NCI-H1048 (cell line): ENCODE measurements around the gene SHISA7.

Experiments used
- DNase-seq: peaks from one replicate; lab custom pipeline; 2025; lab: John Stamatoyannopoulos, UW

SHISA7 gene

DNA sequence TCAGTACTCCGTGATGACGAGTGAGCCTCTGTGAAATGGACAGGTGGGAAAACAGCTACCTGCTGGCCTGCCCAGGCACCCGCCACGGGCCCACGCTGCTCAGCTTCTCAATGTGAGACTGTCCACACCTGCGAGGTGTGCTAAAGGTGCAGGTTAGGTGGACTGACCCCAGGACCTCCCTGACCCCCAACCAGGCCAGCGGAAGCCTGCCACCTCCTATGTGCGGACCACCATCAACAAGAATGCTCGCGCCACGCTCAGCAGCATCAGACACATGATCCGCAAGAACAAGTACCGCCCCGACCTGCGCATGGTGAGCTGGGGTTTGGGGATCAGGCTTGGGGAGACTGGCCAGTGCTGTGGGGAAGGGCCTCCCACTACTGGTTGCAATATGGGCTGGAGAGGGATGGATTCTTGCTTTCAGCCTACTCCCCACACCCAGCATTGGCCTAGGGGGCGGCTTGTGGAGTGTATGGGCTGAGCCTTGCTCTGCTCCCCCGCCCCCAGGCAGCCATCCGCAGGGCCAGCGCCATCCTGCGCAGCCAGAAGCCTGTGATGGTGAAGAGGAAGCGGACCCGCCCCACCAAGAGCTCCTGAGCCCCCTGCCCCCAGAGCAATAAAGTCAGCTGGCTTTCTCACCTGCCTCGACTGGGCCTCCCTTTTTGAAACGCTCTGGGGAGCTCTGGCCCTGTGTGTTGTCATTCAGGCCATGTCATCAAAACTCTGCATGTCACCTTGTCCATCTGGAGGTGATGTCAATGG, 55.2 kb downstream of the SHISA7 start:
- DNase-seq = no peak

DNA sequence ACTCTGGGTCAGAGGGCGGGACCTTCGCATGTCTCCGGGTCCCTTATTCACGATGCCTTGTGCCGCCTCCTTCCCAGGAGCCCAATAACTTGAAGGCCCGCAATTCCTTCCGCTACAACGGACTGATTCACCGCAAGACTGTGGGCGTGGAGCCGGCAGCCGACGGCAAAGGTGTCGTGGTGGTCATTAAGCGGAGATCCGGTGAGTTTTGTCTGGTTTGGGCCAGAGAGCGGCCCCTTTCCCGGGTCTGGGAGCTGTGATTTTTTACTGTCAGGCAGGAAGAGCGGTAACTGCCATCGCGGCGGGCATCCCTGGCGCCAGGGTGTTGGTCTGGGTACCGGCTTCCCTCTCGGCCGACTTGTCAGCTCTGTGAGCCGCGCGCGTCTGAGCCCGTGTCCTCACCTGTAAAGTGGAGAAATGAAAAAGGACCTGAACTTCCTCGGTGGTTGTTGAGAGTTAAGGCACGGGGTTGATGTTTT, 56.6 kb downstream of the SHISA7 start:
- no peak for DNase-seq

DNA sequence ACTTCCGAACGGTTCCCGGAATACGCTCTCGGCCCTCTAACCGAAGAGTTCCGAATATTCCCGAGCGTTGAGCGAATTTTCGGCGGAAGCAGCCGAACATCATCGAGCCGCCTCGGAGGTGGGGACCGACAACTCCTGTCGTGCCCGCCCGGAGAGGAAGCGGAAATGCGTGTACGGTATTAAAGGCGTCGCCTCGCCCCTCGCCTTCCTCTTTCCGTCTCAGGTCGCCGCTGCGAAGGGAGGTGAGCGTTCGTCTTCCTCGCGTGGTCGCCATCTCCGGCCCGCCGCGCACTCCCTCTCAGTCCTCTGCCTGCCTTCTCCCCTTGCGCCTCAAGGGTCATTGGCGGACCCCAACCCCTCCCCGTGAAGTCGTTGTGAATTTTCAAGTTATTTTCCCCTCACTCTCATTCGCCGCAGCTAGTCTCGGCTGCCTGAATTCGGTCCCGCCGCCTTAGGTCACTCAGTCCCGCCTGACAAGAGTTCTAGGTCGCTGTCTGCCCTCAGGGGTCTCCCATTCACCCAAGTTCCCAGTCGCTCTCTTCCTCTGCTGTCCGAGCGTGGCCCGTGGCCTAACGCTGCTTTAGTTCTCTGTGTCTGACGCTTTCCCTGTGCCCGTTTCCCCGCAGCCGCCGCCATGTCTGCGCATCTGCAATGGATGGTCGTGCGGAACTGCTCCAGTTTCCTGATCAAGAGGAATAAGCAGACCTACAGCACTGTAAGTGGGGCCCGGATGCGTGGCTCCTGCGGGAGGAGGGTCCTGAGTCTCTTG, 57.2 kb downstream of the SHISA7 start, which contains the start of gene RPL28:
TSS of gene RPL28 (plus strand) at position 209 of the 769 bp plus-strand sequence. CDS start at position 635, 426 bp downstream.
- peak; percentile 97 for DNase-seq

DNA sequence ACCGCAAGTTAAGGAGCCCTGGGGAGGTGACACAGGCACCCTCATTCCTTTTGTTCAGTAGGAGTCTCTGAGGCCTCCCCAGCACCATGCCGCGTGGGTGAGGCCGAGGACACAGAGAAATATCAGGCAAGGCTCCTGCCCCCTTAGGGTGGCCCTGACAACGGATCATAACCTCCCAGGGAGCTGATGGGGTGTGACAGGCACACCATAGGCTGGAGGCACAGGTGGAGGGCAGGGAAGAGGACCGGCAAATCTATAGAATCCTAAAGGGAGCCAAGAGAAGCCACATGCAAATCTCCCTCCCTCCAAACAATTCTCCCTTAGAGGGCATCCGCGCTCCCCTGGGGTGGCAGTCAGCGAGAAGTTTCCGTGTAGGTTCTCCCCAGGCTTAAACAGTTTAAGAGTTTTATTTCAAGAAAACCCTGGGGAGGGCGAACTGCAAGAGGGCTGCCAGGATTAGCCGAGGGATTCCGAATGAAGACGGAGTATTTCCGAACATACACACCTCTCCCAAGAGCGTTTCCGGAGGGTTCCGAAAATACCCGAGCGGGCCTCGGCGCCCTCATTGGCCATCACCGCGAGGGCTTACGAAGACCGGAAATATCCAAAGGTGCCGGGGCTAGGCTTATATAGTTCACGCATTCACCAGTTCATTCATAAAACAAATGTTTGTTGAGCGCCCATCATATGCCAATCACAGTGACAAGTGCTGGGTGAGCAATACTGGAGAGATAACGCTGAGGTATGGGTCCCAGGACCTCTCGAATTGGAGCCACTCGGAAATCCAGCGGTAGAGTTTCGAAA, 58.0 kb downstream of the SHISA7 start:
- DNase-seq = peak; percentile 83

DNA sequence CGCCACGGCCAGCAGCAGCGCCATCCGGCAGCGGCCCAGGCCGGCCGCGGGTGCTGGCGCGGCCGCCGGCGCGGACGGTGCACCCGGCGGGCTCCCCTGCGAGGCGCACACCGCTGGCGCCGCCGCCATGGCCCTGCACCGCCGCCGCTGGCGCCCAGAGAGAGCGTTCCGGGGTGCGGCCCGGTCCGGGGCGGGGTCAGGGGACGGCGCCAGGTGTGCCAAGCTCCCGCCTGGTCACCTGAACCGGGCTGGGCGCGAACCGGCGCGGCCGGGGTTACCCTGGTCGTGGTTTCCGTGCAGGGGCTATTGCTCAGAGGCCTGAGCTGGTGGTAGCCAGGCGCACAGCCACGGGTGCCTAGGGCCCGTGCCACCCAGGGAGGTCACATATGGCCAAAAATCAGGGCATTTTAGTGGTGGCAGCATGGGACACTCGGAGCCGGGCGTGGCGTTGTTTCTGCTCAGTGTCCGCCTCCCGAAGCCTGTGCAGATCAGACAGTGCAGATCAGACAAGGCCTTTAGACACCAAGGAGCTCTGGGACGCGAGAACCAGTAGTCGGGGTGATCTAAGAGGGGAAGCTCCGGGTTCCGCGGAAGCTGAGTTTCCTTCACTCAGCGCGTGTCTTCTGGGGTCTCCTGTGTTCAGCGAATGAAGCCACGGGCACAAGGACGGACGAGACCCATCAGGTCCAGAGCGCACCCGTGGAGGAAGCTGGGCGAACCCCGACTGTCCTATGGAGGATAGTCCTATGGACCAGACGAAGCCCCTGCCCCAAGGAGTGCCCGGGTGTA, 58.8 kb downstream of the SHISA7 start, which contains the start of gene TMEM238:
TSS of gene TMEM238 (minus strand) at position 162 of the 789 bp plus-strand sequence. CDS start at position 129, 33 bp downstream.
- no peak for DNase-seq

DNA sequence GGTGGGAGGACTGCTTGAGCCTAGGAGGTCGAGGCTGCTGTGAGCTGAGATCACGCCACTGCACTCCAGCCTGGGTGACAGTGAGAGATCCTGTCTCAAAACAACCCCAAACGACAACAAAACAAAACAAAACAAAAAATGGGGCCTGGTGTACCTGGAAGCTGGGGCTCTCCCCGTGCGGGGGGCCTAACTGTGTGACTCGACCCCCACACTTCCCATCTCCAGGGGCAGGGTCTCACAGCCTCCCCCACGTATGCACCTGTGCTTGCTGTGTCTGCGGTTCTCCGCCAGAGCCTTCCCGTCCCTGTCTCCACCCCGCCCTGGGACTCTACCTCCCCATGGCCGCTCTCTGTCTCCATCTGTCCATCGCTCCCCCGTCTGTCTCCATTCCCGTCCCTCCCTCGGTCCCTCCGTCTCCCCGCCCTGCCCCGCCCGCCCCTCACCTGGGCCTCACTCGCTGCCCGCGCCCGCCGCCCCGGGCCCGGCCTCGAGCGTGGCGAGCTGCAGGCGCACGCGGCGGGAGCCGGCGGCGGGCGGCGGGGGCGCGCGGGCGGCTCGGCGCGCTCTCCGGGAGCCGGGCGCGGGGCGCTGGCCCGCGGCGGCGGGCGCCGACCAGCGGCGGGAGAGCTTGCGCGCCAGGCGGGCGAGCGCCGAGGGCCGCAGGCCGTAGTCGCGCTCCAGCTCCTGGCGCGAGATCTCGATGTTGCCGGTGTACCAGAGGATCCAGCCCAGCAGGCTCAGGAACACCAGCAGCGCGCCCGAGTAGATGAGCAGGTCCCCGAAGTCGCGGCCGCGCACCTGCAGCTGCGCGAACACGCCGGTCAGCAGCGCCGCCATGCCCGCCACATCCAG, 59.6 kb downstream of the SHISA7 start:
- no peak for DNase-seq

DNA sequence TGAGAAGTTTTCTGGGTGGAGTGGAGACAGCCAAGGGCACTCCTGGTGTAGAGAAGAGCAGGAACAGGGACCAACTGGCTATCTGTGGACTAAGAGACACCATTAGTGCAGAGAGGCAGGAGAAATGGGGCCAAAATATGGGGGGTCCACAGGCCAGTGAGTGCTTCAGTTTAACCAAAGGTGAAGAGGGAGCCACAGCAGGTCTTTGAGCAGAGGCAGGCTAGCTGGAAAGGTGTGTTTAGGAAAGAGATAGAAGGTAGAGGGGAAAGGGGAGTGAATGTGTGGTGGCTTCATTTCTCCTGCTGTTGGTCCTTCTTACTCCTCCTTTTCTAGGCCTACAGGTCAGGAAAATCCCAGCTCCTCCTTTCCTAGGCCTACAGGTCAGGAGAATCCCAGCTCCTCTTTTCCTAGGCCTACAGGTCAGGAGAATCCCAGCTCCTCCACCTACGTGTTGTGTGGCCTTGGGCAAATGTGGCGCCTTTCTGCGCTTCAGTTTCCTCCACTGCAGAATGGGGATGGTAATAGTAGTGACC, 60.5 kb downstream of the SHISA7 start:
- no peak for DNase-seq

DNA sequence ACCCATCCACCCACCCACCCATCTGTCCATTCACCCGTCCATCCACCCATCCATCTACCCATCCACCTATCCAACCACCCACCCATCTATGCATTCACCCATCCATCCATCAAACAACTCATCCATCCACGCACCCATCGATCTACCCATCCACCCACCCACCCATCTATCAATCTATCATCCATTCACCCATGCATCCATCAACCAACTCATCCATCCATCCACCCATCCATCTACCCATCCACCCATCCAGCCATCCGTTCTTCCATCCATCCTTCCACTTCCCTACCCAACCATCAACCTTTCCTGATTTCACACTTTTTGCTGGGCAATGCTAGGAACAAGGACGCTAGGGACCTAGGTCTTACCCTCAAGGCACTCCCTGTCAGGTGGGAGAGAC, 61.1 kb downstream of the SHISA7 start:
- DNase-seq = no peak

DNA sequence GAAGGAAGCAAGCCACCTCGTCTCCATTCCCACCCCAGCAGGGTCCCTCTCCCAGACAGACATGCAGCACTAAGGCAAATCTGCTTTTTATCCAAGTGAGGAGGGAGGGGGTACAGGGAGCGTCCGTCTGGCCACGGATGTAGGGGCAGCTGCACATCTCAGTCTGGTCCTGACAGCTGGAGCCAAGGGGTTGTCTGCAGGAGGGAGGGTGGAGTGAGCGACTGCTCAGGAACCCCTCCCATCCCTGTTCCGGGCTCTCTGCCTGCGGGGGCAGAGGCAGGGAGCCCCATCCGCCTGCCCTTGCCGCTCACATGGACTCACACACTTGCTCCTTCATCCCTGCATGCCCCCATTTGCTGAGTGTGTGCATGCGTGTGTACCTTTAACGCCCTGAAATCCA, 63.9 kb downstream of the SHISA7 start:
- no peak for DNase-seq
